A549 (cell line): Measurements from ENCODE around the gene UBE2E1.

Source experiments
- POLR2AphosphoS2 ChIP-seq: conservative IDR thresholded peaks from 2 replicates; pipeline ENCODE4 v1.6.1; 2012; ENCODE audit warnings: low read length, improper control_type of control experiment, inconsistent platforms
- TF ChIP-seq, protein P1 (sequence below): fragments of 200-600 bp; sonication (generic); IDR thresholded peaks from 2 replicates; pipeline ENCODE4 v1.6.1; 2016; ENCODE audit warnings: antibody characterized with exemption, mild to moderate bottlenecking, moderate library complexity
- TF ChIP-seq, protein P2 (sequence below): fragments of >200 bp; sonication (Bioruptor Twin); formaldehyde crosslinking; IDR thresholded peaks from 3 replicates; pipeline ENCODE4 v1.5.1; 2016

DNA sequence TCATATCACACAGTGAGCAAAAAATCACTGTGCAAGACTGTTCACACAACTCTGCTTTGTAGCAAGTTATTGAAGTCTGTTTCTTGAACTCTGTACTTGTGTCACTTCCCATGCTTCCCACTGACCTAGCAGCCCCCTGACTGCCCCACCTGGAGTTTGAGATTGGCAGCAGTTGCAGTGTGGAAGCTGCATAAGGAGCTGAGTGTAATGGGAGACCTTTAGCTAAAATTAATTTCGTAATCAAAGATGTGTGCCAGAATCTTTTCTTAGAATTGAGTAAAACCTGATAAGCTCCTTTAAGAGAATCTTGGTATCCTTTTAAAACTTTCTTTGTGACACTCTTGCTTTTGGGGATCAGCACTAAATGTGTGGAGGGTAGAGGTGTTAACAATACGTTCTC is 68.2 kb downstream of the UBE2E1 start:
- no peak for TF ChIP-seq POLR2AphosphoS2
- TF ChIP-seq, protein P1, sequence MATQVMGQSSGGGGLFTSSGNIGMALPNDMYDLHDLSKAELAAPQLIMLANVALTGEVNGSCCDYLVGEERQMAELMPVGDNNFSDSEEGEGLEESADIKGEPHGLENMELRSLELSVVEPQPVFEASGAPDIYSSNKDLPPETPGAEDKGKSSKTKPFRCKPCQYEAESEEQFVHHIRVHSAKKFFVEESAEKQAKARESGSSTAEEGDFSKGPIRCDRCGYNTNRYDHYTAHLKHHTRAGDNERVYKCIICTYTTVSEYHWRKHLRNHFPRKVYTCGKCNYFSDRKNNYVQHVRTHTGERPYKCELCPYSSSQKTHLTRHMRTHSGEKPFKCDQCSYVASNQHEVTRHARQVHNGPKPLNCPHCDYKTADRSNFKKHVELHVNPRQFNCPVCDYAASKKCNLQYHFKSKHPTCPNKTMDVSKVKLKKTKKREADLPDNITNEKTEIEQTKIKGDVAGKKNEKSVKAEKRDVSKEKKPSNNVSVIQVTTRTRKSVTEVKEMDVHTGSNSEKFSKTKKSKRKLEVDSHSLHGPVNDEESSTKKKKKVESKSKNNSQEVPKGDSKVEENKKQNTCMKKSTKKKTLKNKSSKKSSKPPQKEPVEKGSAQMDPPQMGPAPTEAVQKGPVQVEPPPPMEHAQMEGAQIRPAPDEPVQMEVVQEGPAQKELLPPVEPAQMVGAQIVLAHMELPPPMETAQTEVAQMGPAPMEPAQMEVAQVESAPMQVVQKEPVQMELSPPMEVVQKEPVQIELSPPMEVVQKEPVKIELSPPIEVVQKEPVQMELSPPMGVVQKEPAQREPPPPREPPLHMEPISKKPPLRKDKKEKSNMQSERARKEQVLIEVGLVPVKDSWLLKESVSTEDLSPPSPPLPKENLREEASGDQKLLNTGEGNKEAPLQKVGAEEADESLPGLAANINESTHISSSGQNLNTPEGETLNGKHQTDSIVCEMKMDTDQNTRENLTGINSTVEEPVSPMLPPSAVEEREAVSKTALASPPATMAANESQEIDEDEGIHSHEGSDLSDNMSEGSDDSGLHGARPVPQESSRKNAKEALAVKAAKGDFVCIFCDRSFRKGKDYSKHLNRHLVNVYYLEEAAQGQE = no peak
- TF ChIP-seq, protein P2, sequence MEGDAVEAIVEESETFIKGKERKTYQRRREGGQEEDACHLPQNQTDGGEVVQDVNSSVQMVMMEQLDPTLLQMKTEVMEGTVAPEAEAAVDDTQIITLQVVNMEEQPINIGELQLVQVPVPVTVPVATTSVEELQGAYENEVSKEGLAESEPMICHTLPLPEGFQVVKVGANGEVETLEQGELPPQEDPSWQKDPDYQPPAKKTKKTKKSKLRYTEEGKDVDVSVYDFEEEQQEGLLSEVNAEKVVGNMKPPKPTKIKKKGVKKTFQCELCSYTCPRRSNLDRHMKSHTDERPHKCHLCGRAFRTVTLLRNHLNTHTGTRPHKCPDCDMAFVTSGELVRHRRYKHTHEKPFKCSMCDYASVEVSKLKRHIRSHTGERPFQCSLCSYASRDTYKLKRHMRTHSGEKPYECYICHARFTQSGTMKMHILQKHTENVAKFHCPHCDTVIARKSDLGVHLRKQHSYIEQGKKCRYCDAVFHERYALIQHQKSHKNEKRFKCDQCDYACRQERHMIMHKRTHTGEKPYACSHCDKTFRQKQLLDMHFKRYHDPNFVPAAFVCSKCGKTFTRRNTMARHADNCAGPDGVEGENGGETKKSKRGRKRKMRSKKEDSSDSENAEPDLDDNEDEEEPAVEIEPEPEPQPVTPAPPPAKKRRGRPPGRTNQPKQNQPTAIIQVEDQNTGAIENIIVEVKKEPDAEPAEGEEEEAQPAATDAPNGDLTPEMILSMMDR = no peak
